ENCODE results near the gene SHROOM1.

The SHROOM1 gene

GRCh38 chr5:132853790-132854189 lies 23.3 kb upstream of the SHROOM1 start:
- TF ChIP-seq POLR2A (IDR thresholded peaks at IDR 0.05; ENCODE audit: low read depth, low read length) = no peak
- TF ChIP-seq SPI1 (IDR thresholded peaks at IDR 0.05; ENCODE audit: low read depth, low read length) = no peak
- TF ChIP-seq POU2F2 (IDR thresholded peaks at IDR 0.05; ENCODE audit: low read depth, low read length) = no peak
- TF ChIP-seq TAF1 (IDR thresholded peaks at IDR 0.05; ENCODE audit: low read depth, low read length) = no peak
- TF ChIP-seq PAX5 (IDR thresholded peaks at IDR 0.05; ENCODE audit: insufficient read depth, low read length, severe bottlenecking) = no peak
- DNase-seq (ENCODE audit: insufficient read length, low spot score) = no peak
- no peak for FAIRE-seq

- no peak for TF ChIP-seq POLR2A (IDR thresholded peaks at IDR 0.05; ENCODE audit: low read depth, low read length)
- TF ChIP-seq TAF1 (IDR thresholded peaks at IDR 0.05; ENCODE audit: low read depth, low read length) = no peak
- TF ChIP-seq POU2F2 (IDR thresholded peaks at IDR 0.05; ENCODE audit: low read depth, low read length) = no peak
- no peak for TF ChIP-seq PAX5 (IDR thresholded peaks at IDR 0.05; ENCODE audit: insufficient read depth, low read length, severe bottlenecking)
- no peak for TF ChIP-seq SPI1 (IDR thresholded peaks at IDR 0.05; ENCODE audit: low read depth, low read length)
- TF ChIP-seq POLR2AphosphoS5 (IDR thresholded peaks at IDR 0.05; ENCODE audit: low read depth, low read length) = no peak
- no peak for FAIRE-seq
- no peak for DNase-seq (ENCODE audit: insufficient read length, low spot score)
These were observed 22.9 kb upstream of the SHROOM1 start for GRCh38 chr5:132853323-132853722.

DNA sequence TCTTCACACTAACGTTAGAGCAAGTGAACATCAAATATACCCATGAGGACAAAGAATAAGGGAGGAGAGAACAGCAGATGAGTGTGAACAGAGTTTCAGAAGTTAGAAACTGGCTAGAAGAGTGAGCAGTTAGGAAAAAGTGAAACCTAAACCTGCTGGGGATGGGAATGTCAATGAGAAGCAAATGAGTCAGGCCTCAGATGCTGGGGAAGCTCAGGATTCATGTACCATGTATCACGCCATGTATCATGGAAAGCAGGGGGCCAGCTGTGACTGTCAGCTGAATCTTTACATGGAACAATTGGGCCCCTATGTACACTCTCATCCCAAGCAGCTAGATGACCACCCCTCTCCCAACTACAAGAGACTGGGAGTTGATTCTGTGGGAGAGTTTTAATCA lies 19.6 kb upstream of the SHROOM1 start:
- no peak for TF ChIP-seq POLR2AphosphoS5 (IDR thresholded peaks at IDR 0.05; ENCODE audit: low read depth, low read length)
- no peak for TF ChIP-seq POU2F2 (IDR thresholded peaks at IDR 0.05; ENCODE audit: low read depth, low read length)
- no peak for TF ChIP-seq SPI1 (IDR thresholded peaks at IDR 0.05; ENCODE audit: low read depth, low read length)
- TF ChIP-seq POLR2A (IDR thresholded peaks at IDR 0.05; ENCODE audit: low read depth, low read length) = no peak
- no peak for TF ChIP-seq TAF1 (IDR thresholded peaks at IDR 0.05; ENCODE audit: low read depth, low read length)
- no peak for TF ChIP-seq PAX5 (IDR thresholded peaks at IDR 0.05; ENCODE audit: insufficient read depth, low read length, severe bottlenecking)
- DNase-seq (ENCODE audit: insufficient read length, low spot score) = no peak
- no peak for FAIRE-seq

GRCh38 chr5:132849347-132849746 lies 18.9 kb upstream of the SHROOM1 start:
- no peak for FAIRE-seq
- TF ChIP-seq SPI1 (IDR thresholded peaks at IDR 0.05; ENCODE audit: low read depth, low read length) = no peak

GRCh38 chr5:132848270-132848669 lies 17.8 kb upstream of the SHROOM1 start:
- FAIRE-seq (no peak), DNase-seq (ENCODE audit: insufficient read length, low spot score) (no peak)
- TF ChIP-seq SPI1 (IDR thresholded peaks at IDR 0.05; ENCODE audit: low read depth, low read length) (no peak), POLR2A (IDR thresholded peaks at IDR 0.05; ENCODE audit: low read depth, low read length) (no peak), PAX5 (IDR thresholded peaks at IDR 0.05; ENCODE audit: insufficient read depth, low read length, severe bottlenecking) (no peak)

More at GRCh38 chr5:132849347-132849746, 18.9 kb upstream of the SHROOM1 start:
- DNase-seq (ENCODE audit: insufficient read length, low spot score) = no peak

DNA sequence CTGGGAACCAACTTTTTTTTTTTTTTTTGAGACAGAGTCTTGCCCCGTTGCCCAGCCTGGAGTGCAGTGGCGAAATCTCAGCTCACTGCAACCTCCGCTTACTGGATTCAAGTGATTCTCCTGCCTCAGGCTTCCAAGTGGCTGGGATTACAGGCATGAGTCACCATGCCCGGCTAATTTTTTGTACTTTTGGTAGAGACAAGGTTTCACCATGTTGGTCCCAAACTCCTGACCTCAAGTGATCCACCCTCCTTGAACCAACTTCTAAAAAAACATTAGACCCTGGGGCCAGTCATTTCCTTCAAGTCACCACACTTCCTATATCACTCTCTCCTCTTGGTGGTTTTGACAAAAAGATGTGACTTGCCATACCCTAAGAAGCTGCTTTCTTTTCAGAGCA lies 10.9 kb upstream of the SHROOM1 start:
- DNase-seq (ENCODE audit: insufficient read length, low spot score) = no peak
- no peak for TF ChIP-seq SPI1 (IDR thresholded peaks at IDR 0.05; ENCODE audit: low read depth, low read length)
- no peak for TF ChIP-seq PAX5 (IDR thresholded peaks at IDR 0.05; ENCODE audit: insufficient read depth, low read length, severe bottlenecking)
- TF ChIP-seq POU2F2 (IDR thresholded peaks at IDR 0.05; ENCODE audit: low read depth, low read length) = no peak
- no peak for TF ChIP-seq POLR2A (IDR thresholded peaks at IDR 0.05; ENCODE audit: low read depth, low read length)
- TF ChIP-seq TAF1 (IDR thresholded peaks at IDR 0.05; ENCODE audit: low read depth, low read length) = no peak
- no peak for TF ChIP-seq POLR2AphosphoS5 (IDR thresholded peaks at IDR 0.05; ENCODE audit: low read depth, low read length)

GRCh38 chr5:132840896-132841295 lies 10.4 kb upstream of the SHROOM1 start:
- no peak for DNase-seq (ENCODE audit: insufficient read length, low spot score)
- TF ChIP-seq SPI1 (IDR thresholded peaks at IDR 0.05; ENCODE audit: low read depth, low read length) (no peak), TAF1 (IDR thresholded peaks at IDR 0.05; ENCODE audit: low read depth, low read length) (no peak), POLR2AphosphoS5 (IDR thresholded peaks at IDR 0.05; ENCODE audit: low read depth, low read length) (no peak)
- no peak for FAIRE-seq

More for the DNA sequence above, 10.9 kb upstream of the SHROOM1 start:
- FAIRE-seq = no peak

DNA sequence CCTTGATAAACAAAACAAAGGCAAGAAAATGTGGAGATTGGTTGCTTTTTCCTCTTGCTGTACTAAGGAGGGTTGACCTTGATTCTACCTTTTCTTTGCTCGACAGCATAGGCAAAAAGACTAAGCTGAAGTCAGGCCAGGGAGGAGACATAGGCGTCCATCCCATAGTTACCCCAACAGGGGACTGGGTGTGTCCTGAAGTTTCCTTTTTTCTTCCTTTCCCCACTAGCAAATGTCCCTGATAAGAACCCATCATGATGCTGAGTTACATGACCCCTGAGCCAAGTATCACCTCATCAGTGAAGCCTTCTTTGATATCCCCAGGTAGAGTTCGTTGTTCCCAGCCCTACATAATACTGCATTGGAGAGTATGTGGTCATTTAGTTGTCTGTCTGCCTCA lies 9.9 kb upstream of the SHROOM1 start:
- DNase-seq (ENCODE audit: insufficient read length, low spot score) (no peak), FAIRE-seq (no peak)
- no peak for TF ChIP-seq TAF1 (IDR thresholded peaks at IDR 0.05; ENCODE audit: low read depth, low read length)
- no peak for TF ChIP-seq PAX5 (IDR thresholded peaks at IDR 0.05; ENCODE audit: insufficient read depth, low read length, severe bottlenecking)
- TF ChIP-seq SPI1 (IDR thresholded peaks at IDR 0.05; ENCODE audit: low read depth, low read length) = no peak
- TF ChIP-seq POLR2A (IDR thresholded peaks at IDR 0.05; ENCODE audit: low read depth, low read length) = no peak
- no peak for TF ChIP-seq POLR2AphosphoS5 (IDR thresholded peaks at IDR 0.05; ENCODE audit: low read depth, low read length)
- TF ChIP-seq POU2F2 (IDR thresholded peaks at IDR 0.05; ENCODE audit: low read depth, low read length) = no peak

- DNase-seq (ENCODE audit: insufficient read length, low spot score) = no peak
- TF ChIP-seq TAF1 (IDR thresholded peaks at IDR 0.05; ENCODE audit: low read depth, low read length) = no peak
- no peak for TF ChIP-seq POLR2A (IDR thresholded peaks at IDR 0.05; ENCODE audit: low read depth, low read length)
- no peak for TF ChIP-seq POLR2AphosphoS5 (IDR thresholded peaks at IDR 0.05; ENCODE audit: low read depth, low read length)
- no peak for TF ChIP-seq POU2F2 (IDR thresholded peaks at IDR 0.05; ENCODE audit: low read depth, low read length)
- TF ChIP-seq SPI1 (IDR thresholded peaks at IDR 0.05; ENCODE audit: low read depth, low read length) = no peak
- no peak for TF ChIP-seq PAX5 (IDR thresholded peaks at IDR 0.05; ENCODE audit: insufficient read depth, low read length, severe bottlenecking)
- no peak for FAIRE-seq
These were observed 9.2 kb upstream of the SHROOM1 start for GRCh38 chr5:132839426-132840301.
